ENCODE data around the gene MGAT4C.
"Not testable (repeated sequence)": the region's sequence is repeated elsewhere in the genome, so short reads cannot be mapped to it uniquely, and the experiment has no call there.

Gene MGAT4C

GRCh38 chr12:86122846-86123468 is 133.2 kb downstream of the MGAT4C start:
- no peak for DNase-seq (ENCODE audit: low read depth)
- TF ChIP-seq CTCF (IDR thresholded peaks at IDR 0.05; ENCODE audit: insufficient read depth, low read depth, low read length, missing control alignments) = no peak
- H3K4me3 ChIP-seq (ENCODE audit: low read depth, low read length) = no peak overlapping the region

GRCh38 chr12:86118161-86118560 is 138.0 kb downstream of the MGAT4C start:
- no peak overlapping the region for H3K4me3 ChIP-seq (ENCODE audit: low read depth, low read length)
- DNase-seq (ENCODE audit: low read depth) = no peak
- no peak for TF ChIP-seq CTCF (IDR thresholded peaks at IDR 0.05; ENCODE audit: insufficient read depth, low read depth, low read length, missing control alignments)

- no peak for DNase-seq (ENCODE audit: low read depth)
- H3K4me3 ChIP-seq (ENCODE audit: low read depth, low read length) = no peak overlapping the region
- no peak for TF ChIP-seq CTCF (IDR thresholded peaks at IDR 0.05; ENCODE audit: insufficient read depth, low read depth, low read length, missing control alignments)
Measured at GRCh38 chr12:86117711-86118110, 138.5 kb downstream of the MGAT4C start.

GRCh38 chr12:86104087-86104486 is 152.1 kb downstream of the MGAT4C start:
- no peak for DNase-seq (ENCODE audit: low read depth)
- no peak for TF ChIP-seq CTCF (IDR thresholded peaks at IDR 0.05; ENCODE audit: insufficient read depth, low read depth, low read length, missing control alignments)
- H3K4me3 ChIP-seq (ENCODE audit: low read depth, low read length) = no peak overlapping the region

GRCh38 chr12:86097161-86097560 is 159.0 kb downstream of the MGAT4C start:
- no peak for DNase-seq (ENCODE audit: low read depth)
- no peak overlapping the region for H3K4me3 ChIP-seq (ENCODE audit: low read depth, low read length)
- no peak for TF ChIP-seq CTCF (IDR thresholded peaks at IDR 0.05; ENCODE audit: insufficient read depth, low read depth, low read length, missing control alignments)

- H3K4me3 ChIP-seq (ENCODE audit: low read depth, low read length) = no peak overlapping the region
- no peak for DNase-seq (ENCODE audit: low read depth)
- no peak for TF ChIP-seq CTCF (IDR thresholded peaks at IDR 0.05; ENCODE audit: insufficient read depth, low read depth, low read length, missing control alignments)
Measured at GRCh38 chr12:86091681-86092080, 164.5 kb downstream of the MGAT4C start.

- H3K4me3 ChIP-seq (ENCODE audit: low read depth, low read length) = no peak overlapping the region
- DNase-seq (ENCODE audit: low read depth) = no peak
- no peak for TF ChIP-seq CTCF (IDR thresholded peaks at IDR 0.05; ENCODE audit: insufficient read depth, low read depth, low read length, missing control alignments)
Measured at GRCh38 chr12:86081843-86082242, 174.3 kb downstream of the MGAT4C start.

- not testable (repeated sequence) for DNase-seq (ENCODE audit: low read depth); H3K4me3 ChIP-seq (ENCODE audit: low read depth, low read length)
Measured at GRCh38 chr12:86059052-86059451, 197.1 kb downstream of the MGAT4C start.

Measured in GM12865 (cell line).